GM23338 (cell line): ENCODE data around the gene LDLRAD3. TPM values are rescaled to one million over a fixed set of nuclear protein-coding genes. Genes with fewer than 3 reads are reported as not detected.

Experiments used
- ATAC-seq: fragments of 200-7000 bp; cut with Tn5 transposase; 3 replicates; pipeline ENCODE4 v1.9.1; 2020
- DNase-seq: peaks from one replicate; pipeline ENCODE4 v3.0.0-alpha.2; 2015; ENCODE audit warnings: low spot score
- H2AFZ ChIP-seq: fragments of 200-600 bp; sonication (generic); 2 replicates; pipeline ENCODE4 v1.8.0; 2016; ENCODE audit warnings: antibody characterized with exemption, mild to moderate bottlenecking, moderate library complexity
- H3F3A ChIP-seq: fragments of 200-600 bp; sonication (generic); replicated peaks from 2 replicates; pipeline ENCODE4 v1.8.0; 2017; ENCODE audit warnings: antibody characterized with exemption, mixed run types, low read depth
- H3K27ac ChIP-seq: fragments of 200-600 bp; sonication (generic); 2 replicates; pipeline ENCODE4 v1.6.1; 2016; ENCODE audit warnings: low read depth
- H3K27me3 ChIP-seq: fragments of 200-600 bp; sonication (generic); 2 replicates; pipeline ENCODE4 v1.8.0; 2016; ENCODE audit warnings: mild to moderate bottlenecking, mixed run types, moderate library complexity; ENCODE audit not compliant: insufficient read depth
- H3K36me3 ChIP-seq: fragments of 200-600 bp; sonication (generic); 2 replicates; pipeline ENCODE4 v1.8.0; 2016; ENCODE audit warnings: mild to moderate bottlenecking; ENCODE audit not compliant: insufficient read depth
- H3K4me1 ChIP-seq: fragments of 200-600 bp; sonication (generic); 2 replicates; pipeline ENCODE4 v1.8.0; 2016; ENCODE audit warnings: mild to moderate bottlenecking, moderate library complexity; ENCODE audit not compliant: insufficient read depth
- H3K4me2 ChIP-seq: fragments of 200-600 bp; sonication (generic); 2 replicates; pipeline ENCODE4 v1.7.1; 2017; ENCODE audit warnings: mixed run types
- H3K4me3 ChIP-seq: fragments of 200-600 bp; sonication (generic); 2 replicates; pipeline ENCODE4 v1.6.1; 2016; ENCODE audit warnings: mixed run types
- H3K79me2 ChIP-seq: fragments of 200-600 bp; sonication (generic); replicated peaks from 2 replicates; pipeline ENCODE4 v1.8.0; 2017; ENCODE audit warnings: mild to moderate bottlenecking; ENCODE audit not compliant: insufficient read depth
- H3K9me2 ChIP-seq: fragments of 200-600 bp; sonication (generic); 2 replicates; pipeline ENCODE4 v1.8.0; 2017; ENCODE audit not compliant: insufficient read depth
- H4K20me1 ChIP-seq: fragments of 200-600 bp; sonication (generic); replicated peaks from 2 replicates; pipeline ENCODE4 v1.8.0; 2017; ENCODE audit warnings: mild to moderate bottlenecking; ENCODE audit not compliant: insufficient read depth
- H3K27ac Mint-ChIP-seq: 2 replicates; pipeline ENCODE4 v1.8.0; 2020; ENCODE audit warnings: inconsistent platforms, mild to moderate bottlenecking, moderate library complexity, mixed read lengths
- H3K27me3 Mint-ChIP-seq: 3 replicates; pipeline ENCODE4 v1.8.0; 2022; ENCODE audit warnings: low read depth, mild to moderate bottlenecking, moderate library complexity, mixed read lengths, inconsistent platforms; ENCODE audit not compliant: insufficient read depth, poor library complexity
- H3K36me3 Mint-ChIP-seq: 3 replicates; pipeline ENCODE4 v1.8.0; 2021; ENCODE audit warnings: low read depth, mild to moderate bottlenecking, inconsistent platforms, moderate library complexity, mixed read lengths
- H3K4me1 Mint-ChIP-seq: 3 replicates; pipeline ENCODE4 v1.8.0; 2020; ENCODE audit warnings: mild to moderate bottlenecking, inconsistent platforms, mixed read lengths
- H3K4me3 Mint-ChIP-seq: 3 replicates; pipeline ENCODE4 v1.8.0; 2021; ENCODE audit warnings: moderate library complexity, mild to moderate bottlenecking, inconsistent platforms, mixed read lengths
- H3K9me3 Mint-ChIP-seq: 3 replicates; pipeline ENCODE4 v1.8.0; 2020; ENCODE audit warnings: moderate library complexity, mild to moderate bottlenecking, inconsistent platforms, mixed read lengths
- CREB1 ChIP-seq: fragments of 250-450 bp; sonication (Bioruptor Pico); IDR thresholded peaks from 2 replicates; pipeline ENCODE4 v1.5.0; 2020; ENCODE audit warnings: low read depth, mild to moderate bottlenecking, moderate library complexity
- CTCF ChIP-seq, 2 experiments: fragments of 200-600 bp in 1 of 2; sonication (generic) in 1 of 2; conservative IDR thresholded peaks; 2 replicates each; pipeline versions ENCODE4 v1.5.1 to v1.6.1; 2016 to 2017; ENCODE audit warnings: antibody characterized with exemption in 2 of 2, low read depth in 2 of 2, mild to moderate bottlenecking in 2 of 2, moderate library complexity in 1 of 2
- EZH2 ChIP-seq: fragments of 200-600 bp; sonication (generic); IDR thresholded peaks from one replicate; pipeline ENCODE4 v1.8.0; 2017; ENCODE audit warnings: antibody characterized with exemption, mild to moderate bottlenecking, low read depth; ENCODE audit not compliant: unreplicated experiment
- EZH2phosphoT487 ChIP-seq: fragments of 200-600 bp; sonication (generic); IDR thresholded peaks from one replicate; pipeline ENCODE4 v1.8.1; 2018; ENCODE audit warnings: antibody characterized with exemption; ENCODE audit not compliant: unreplicated experiment
- JUNB ChIP-seq: IDR thresholded peaks from one replicate; pipeline ENCODE4 v1.6.1; 2016; ENCODE audit warnings: antibody characterized with exemption; ENCODE audit not compliant: unreplicated experiment
- NANOG ChIP-seq: IDR thresholded peaks from 2 replicates; pipeline ENCODE4 v1.6.1; 2016; ENCODE audit warnings: antibody characterized with exemption, borderline replicate concordance
- POLR2AphosphoS5 ChIP-seq: IDR thresholded peaks from 2 replicates; pipeline ENCODE4 v1.6.1; 2016; ENCODE audit warnings: antibody characterized with exemption, low read depth
- REST ChIP-seq: IDR thresholded peaks from one replicate; pipeline ENCODE4 v1.6.1; 2018; ENCODE audit warnings: antibody characterized with exemption; ENCODE audit not compliant: unreplicated experiment
- STAT1 ChIP-seq: IDR thresholded peaks from one replicate; pipeline ENCODE4 v1.6.1; 2016; ENCODE audit warnings: antibody characterized with exemption; ENCODE audit not compliant: unreplicated experiment
- ZNF331 ChIP-seq: fragments of 250-450 bp; sonication (Bioruptor Pico); IDR thresholded peaks from 2 replicates; pipeline ENCODE4 v1.5.0; 2020; ENCODE audit warnings: low read depth, mild to moderate bottlenecking, moderate library complexity
- ZNF462 ChIP-seq: fragments of 250-450 bp; sonication (Bioruptor Pico); IDR thresholded peaks from 2 replicates; pipeline ENCODE4 v1.5.0; 2020; ENCODE audit warnings: mild to moderate bottlenecking, moderate library complexity
- polyA plus RNA-seq: library from polyadenylated mRNA; unstranded; fragments of >200 nt; fragmentation: Nextera tagmentation; extraction: Ambion mirVana; gene quantifications from 2 replicates; pipeline ENCODE4 v1.2.1, GENCODE V29; 2016
- total RNA-seq: library from RNA; depleted of rRNA; stranded (reverse); fragments of >200 nt; shearing (Covaris generic); gene quantifications from 2 replicates; pipeline ENCODE4 v1.2.3, GENCODE V29; 2014
- TF ChIP-seq, protein P1 (sequence below): IDR thresholded peaks from 2 replicates; pipeline ENCODE4 v1.6.1; 2016; ENCODE audit warnings: antibody characterized with exemption

Gene LDLRAD3
- total and polyA plus RNA-seq, 2 experiments from 2014 or later, result 8.5 to 19.4 TPM

DNA sequence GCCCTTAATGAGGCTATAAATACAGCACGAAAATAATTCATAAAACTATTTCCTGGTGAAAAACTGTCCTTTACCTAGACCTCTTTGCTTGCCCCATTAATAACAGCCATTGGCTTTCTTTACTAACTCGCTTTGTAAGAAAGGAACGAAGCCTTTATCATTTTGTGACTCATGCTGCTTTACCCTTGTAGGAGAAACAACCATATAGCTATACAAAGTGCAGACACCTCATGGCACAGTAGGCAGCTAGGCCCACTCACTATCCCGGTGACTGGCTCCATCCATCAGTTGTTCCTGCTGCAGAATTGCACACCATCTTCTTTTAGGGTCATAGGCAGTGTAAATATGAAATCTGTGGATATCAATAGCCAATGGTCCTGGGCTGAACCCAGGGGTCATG lies 85.8 kb downstream of the LDLRAD3 start:
- Mint-ChIP-seq H3K4me3 (no peak overlapping the region), H3K27ac (no peak overlapping the region), H3K27me3 (peaks cover 11% of the 10 kb centered on the region), H3K9me3 (peaks cover 5% of the 10 kb centered on the region; the same call in 2 of the 3 replicates), H3K36me3 (peaks cover 16% of the 10 kb centered on the region), H3K4me1 (peaks cover 54% of the 10 kb centered on the region)
- H3K79me2 ChIP-seq, result peaks cover 61% of the 10 kb centered on the region
- TF ChIP-seq EZH2 (no peak), CTCF (conservative IDR thresholded peaks at IDR 0.05; ENCODE audit: low read depth in 2 of 2) (no peak), ZNF462 (CRISPR knock-in tag) (no peak), ZNF331 (CRISPR knock-in tag) (no peak), CREB1 (no peak), REST (no peak), POLR2AphosphoS5 (no peak), NANOG (no peak), STAT1 (no peak), JUNB (no peak), EZH2phosphoT487 (no peak)
- TF ChIP-seq, protein P1, sequence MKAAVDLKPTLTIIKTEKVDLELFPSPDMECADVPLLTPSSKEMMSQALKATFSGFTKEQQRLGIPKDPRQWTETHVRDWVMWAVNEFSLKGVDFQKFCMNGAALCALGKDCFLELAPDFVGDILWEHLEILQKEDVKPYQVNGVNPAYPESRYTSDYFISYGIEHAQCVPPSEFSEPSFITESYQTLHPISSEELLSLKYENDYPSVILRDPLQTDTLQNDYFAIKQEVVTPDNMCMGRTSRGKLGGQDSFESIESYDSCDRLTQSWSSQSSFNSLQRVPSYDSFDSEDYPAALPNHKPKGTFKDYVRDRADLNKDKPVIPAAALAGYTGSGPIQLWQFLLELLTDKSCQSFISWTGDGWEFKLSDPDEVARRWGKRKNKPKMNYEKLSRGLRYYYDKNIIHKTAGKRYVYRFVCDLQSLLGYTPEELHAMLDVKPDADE, result no peak
- no peak overlapping the region for H3K4me3 ChIP-seq
- no peaks in the 10 kb centered on the region for H3K27me3 ChIP-seq
- H3K27ac ChIP-seq, result no peak overlapping the region
- DNase-seq, result no peak
- H2AFZ ChIP-seq, result no peak overlapping the region
- no peak for ATAC-seq
- H3K4me2 ChIP-seq, result no peak overlapping the region
- no peaks in the 10 kb centered on the region for H3K36me3 ChIP-seq
- H3K9me2 ChIP-seq, result peaks cover 11% of the 10 kb centered on the region; the same call in 1 of the 2 replicates
- H3F3A ChIP-seq, result no peaks in the 10 kb centered on the region
- peaks cover 24% of the 10 kb centered on the region for H3K4me1 ChIP-seq
- no peaks in the 10 kb centered on the region for H4K20me1 ChIP-seq
